HCT116 (cell line): ENCODE results near the gene SIRPA. TPM values are rescaled to one million over a fixed set of nuclear protein-coding genes. Genes with fewer than 3 reads are reported as not detected.

Experiments used
- ATAC-seq: fragments of 200-7000 bp; cut with Tn5 transposase; 2 replicates; pipeline ENCODE4 v1.9.1; 2020; ENCODE audit warnings: mild to moderate bottlenecking, moderate library complexity
- BruUV-seq: library from RNA; stranded (reverse); fragments of 400-500 nt; replicated peaks from 2 replicates; lab custom pipeline; 2021; lab: Mats Ljungman, UMichigan
- CTCF ChIA-PET: fragments of 300-600 bp; sonication (Branson Sonifier 250); formaldehyde crosslinking; loops from one replicate; lab custom pipeline; 2021; ENCODE audit warnings: antibody characterized with exemption; lab: Charles Lee
- POLR2A ChIA-PET: fragments of 300-600, 350-600 bp; sonication (Branson Sonifier 250); formaldehyde crosslinking; loops from one replicate; lab custom pipeline; 2021; ENCODE audit warnings: antibody characterized with exemption; lab: Charles Lee
- RAD21 ChIA-PET, 2 experiments: fragments of 300-600 bp; sonication (Branson Sonifier 250); formaldehyde crosslinking; loops; one replicate each; lab custom pipeline; 2023; ENCODE audit warnings: low total read pairs in 2 of 2; ENCODE audit not compliant: uncharacterized antibody in 2 of 2, unreplicated experiment in 2 of 2, low non-redundant PET in 1 of 2; lab: Charles Lee
- DNase-seq: peaks from one replicate; pipeline ENCODE4 v3.0.0-alpha.2; 2010; ENCODE audit warnings: low read depth, low spot score
- H2AFZ ChIP-seq: fragments of 200-600 bp; shearing (Covaris generic), sonication (generic); 2 replicates; pipeline ENCODE4 v1.6.1; 2017; ENCODE audit warnings: low read depth, mixed run types, mixed read lengths, antibody characterized with exemption, low read length; ENCODE audit not compliant: poor library complexity, severe bottlenecking
- H3K27ac ChIP-seq: 2 replicates; pipeline ENCODE4 v1.5.1; 2012; ENCODE audit warnings: low read depth, low read length
- H3K27me3 ChIP-seq: fragments of 200-600 bp; sonication (generic); 2 replicates; pipeline ENCODE4 v1.6.1; 2016; ENCODE audit warnings: mixed run types, low read length, mixed read lengths; ENCODE audit not compliant: insufficient read depth
- H3K36me3 ChIP-seq, 2 experiments: fragments of 200-500 bp in 1 of 2; fragments of 200-600 bp in 1 of 2; sonication (Bioruptor generic) in 1 of 2; sonication (generic) in 1 of 2; 2 replicates each; pipeline versions ENCODE4 v1.5.1 to v1.6.1; 2014 to 2016; ENCODE audit warnings: low read length in 2 of 2, inconsistent platforms in 1 of 2, mixed read lengths in 1 of 2, mixed run types in 1 of 2; ENCODE audit not compliant: insufficient read depth in 2 of 2, control insufficient read depth in 1 of 2
- H3K4me1 ChIP-seq, 2 experiments: fragments of 200-600 bp in 1 of 2; sonication (generic) in 1 of 2; 2 replicates each; pipeline versions ENCODE4 v1.5.1 to v1.6.1; 2012 to 2017; ENCODE audit warnings: low read length in 2 of 2, inconsistent platforms in 1 of 2, mild to moderate bottlenecking in 1 of 2, mixed read lengths in 1 of 2, mixed run types in 1 of 2, moderate library complexity in 1 of 2; ENCODE audit not compliant: insufficient read depth in 2 of 2, control insufficient read depth in 1 of 2
- H3K4me2 ChIP-seq: fragments of 200-600 bp; sonication (generic); 2 replicates; pipeline ENCODE4 v1.6.1; 2017; ENCODE audit warnings: mixed run types, low read length, mixed read lengths
- H3K4me3 ChIP-seq, 2 experiments: fragments of 200-600 bp in 1 of 2; sonication (generic) in 1 of 2; replicated peaks in 1 of 2; 2 replicates each; pipeline ENCODE4 v1.5.1; 2011 to 2016; ENCODE audit warnings: low read length in 2 of 2, control low read depth in 1 of 2, low read depth in 1 of 2, mild to moderate bottlenecking in 1 of 2, mixed read lengths in 1 of 2, mixed run types in 1 of 2
- H3K79me2 ChIP-seq: fragments of 200-600 bp; sonication (generic); 2 replicates; pipeline ENCODE4 v1.6.1; 2017; ENCODE audit warnings: mild to moderate bottlenecking, mixed run types, low read length, moderate library complexity, mixed read lengths; ENCODE audit not compliant: insufficient read depth
- H3K9ac ChIP-seq: fragments of 200-600 bp; sonication (generic); 2 replicates; pipeline ENCODE4 v1.6.1; 2016; ENCODE audit warnings: low read length, mixed read lengths
- H3K9me2 ChIP-seq: fragments of 200-600 bp; sonication (generic), shearing (Covaris generic); 2 replicates; pipeline ENCODE4 v1.6.1; 2017; ENCODE audit warnings: mixed run types, mild to moderate bottlenecking, moderate library complexity; ENCODE audit not compliant: insufficient read depth
- H3K9me3 ChIP-seq, 2 experiments: fragments of 200-500 bp in 1 of 2; fragments of 200-600 bp in 1 of 2; sonication (Bioruptor generic) in 1 of 2; sonication (generic) in 1 of 2; 2 replicates each; pipeline ENCODE4 v1.6.1; 2014 to 2017; ENCODE audit warnings: low read length in 2 of 2, mixed read lengths in 2 of 2, inconsistent platforms in 1 of 2, low read depth in 1 of 2, mild to moderate bottlenecking in 1 of 2, mixed run types in 1 of 2, moderate library complexity in 1 of 2; ENCODE audit not compliant: control insufficient read depth in 1 of 2, insufficient read depth in 1 of 2
- H4K20me1 ChIP-seq: fragments of 200-600 bp; sonication (generic), shearing (Covaris generic); 2 replicates; pipeline ENCODE4 v1.6.1; 2017; ENCODE audit warnings: mixed run types, mild to moderate bottlenecking, moderate library complexity; ENCODE audit not compliant: insufficient read depth
- intact Hi-C: fragments of 100-400 bp; cut with micrococcal nuclease; formaldehyde crosslinking; loops from 2 replicates; pipeline ENCODE4 v1.10.0; 2022
- total RNA-seq: library from RNA; stranded (reverse); gene quantifications from one replicate; pipeline ENCODE4 v1.2.1, GENCODE V29; 2021; ENCODE audit not compliant: unreplicated experiment
- TF ChIP-seq, protein P1 (sequence below): IDR thresholded peaks from 2 replicates; pipeline ENCODE4 v1.6.1; 2011; ENCODE audit warnings: mild to moderate bottlenecking, low read length, moderate library complexity; ENCODE audit not compliant: insufficient replicate concordance; ENCODE audit errors: extremely low read depth
- TF ChIP-seq, protein P2 (sequence below): IDR thresholded peaks from 2 replicates; pipeline ENCODE4 v1.6.1; 2012; ENCODE audit warnings: low read depth
- TF ChIP-seq, protein P3 (sequence below): IDR thresholded peaks from 2 replicates; pipeline ENCODE4 v1.6.1; 2012

Gene SIRPA
- total RNA-seq, 1 experiment from 2014 or later = 15.3 TPM

DNA sequence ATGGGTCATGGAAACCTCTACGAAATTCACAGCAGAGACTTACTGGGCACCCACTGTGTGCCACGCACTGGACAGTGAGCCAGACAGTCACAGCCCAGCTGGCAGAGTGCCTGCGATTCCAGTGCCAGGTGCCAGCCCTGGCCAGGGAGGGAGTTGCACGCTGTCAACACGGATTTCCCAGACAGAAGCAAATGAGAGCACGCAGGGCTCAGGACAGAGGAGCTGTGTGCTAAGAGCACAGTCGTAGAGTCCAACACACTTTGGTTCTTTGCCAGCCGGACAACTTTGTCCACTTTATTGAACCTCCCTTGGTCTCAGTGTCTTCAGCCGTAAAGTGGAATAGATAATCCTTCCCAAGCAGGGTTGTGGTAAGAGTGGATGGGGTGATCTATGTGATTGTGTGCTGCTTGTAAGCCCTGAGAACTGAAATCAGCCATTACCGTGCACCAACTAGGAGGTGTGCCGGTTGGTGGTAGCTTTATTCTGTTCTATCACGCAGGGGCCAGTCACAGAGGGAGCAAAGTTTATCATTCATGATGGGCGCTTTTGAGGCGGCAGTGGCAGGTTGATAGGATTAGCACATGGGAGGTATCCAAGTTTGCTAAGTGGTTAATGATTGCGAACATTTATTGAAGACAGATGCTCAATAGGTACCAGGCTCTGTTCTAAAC lies 40.6 kb downstream of the SIRPA start:
- Histone ChIP-seq H3K9me2 (no peaks in the 10 kb centered on the region), H3K9ac (no peak overlapping the region), H2AFZ (no peak overlapping the region), H3K27me3 (no peaks in the 10 kb centered on the region), H3K36me3 (no peaks in the 10 kb centered on the region; a peak in 1 of 4 replicates), H3K4me3 (no peak overlapping the region), H3K9me3 (no peaks in the 10 kb centered on the region), H3K4me1 (no peaks in the 10 kb centered on the region), H4K20me1 (no peaks in the 10 kb centered on the region), H3K27ac (no peak overlapping the region)
- ChIA-PET POLR2A (no interaction called here), RAD21 (interaction anchor here in 1 of 2 experiments (0.5 kb wide), 1 partner anchor 39 kb away, joined by 3 read pairs; no protein-coding TSS in a partner anchor)
- no peak for ATAC-seq
- intact Hi-C loops = no loop called here
- TF ChIP-seq, protein P1, sequence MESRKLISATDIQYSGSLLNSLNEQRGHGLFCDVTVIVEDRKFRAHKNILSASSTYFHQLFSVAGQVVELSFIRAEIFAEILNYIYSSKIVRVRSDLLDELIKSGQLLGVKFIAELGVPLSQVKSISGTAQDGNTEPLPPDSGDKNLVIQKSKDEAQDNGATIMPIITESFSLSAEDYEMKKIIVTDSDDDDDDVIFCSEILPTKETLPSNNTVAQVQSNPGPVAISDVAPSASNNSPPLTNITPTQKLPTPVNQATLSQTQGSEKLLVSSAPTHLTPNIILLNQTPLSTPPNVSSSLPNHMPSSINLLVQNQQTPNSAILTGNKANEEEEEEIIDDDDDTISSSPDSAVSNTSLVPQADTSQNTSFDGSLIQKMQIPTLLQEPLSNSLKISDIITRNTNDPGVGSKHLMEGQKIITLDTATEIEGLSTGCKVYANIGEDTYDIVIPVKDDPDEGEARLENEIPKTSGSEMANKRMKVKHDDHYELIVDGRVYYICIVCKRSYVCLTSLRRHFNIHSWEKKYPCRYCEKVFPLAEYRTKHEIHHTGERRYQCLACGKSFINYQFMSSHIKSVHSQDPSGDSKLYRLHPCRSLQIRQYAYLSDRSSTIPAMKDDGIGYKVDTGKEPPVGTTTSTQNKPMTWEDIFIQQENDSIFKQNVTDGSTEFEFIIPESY = no peak
- TF ChIP-seq, protein P2, sequence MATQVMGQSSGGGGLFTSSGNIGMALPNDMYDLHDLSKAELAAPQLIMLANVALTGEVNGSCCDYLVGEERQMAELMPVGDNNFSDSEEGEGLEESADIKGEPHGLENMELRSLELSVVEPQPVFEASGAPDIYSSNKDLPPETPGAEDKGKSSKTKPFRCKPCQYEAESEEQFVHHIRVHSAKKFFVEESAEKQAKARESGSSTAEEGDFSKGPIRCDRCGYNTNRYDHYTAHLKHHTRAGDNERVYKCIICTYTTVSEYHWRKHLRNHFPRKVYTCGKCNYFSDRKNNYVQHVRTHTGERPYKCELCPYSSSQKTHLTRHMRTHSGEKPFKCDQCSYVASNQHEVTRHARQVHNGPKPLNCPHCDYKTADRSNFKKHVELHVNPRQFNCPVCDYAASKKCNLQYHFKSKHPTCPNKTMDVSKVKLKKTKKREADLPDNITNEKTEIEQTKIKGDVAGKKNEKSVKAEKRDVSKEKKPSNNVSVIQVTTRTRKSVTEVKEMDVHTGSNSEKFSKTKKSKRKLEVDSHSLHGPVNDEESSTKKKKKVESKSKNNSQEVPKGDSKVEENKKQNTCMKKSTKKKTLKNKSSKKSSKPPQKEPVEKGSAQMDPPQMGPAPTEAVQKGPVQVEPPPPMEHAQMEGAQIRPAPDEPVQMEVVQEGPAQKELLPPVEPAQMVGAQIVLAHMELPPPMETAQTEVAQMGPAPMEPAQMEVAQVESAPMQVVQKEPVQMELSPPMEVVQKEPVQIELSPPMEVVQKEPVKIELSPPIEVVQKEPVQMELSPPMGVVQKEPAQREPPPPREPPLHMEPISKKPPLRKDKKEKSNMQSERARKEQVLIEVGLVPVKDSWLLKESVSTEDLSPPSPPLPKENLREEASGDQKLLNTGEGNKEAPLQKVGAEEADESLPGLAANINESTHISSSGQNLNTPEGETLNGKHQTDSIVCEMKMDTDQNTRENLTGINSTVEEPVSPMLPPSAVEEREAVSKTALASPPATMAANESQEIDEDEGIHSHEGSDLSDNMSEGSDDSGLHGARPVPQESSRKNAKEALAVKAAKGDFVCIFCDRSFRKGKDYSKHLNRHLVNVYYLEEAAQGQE = no peak
- TF ChIP-seq, protein P3, sequence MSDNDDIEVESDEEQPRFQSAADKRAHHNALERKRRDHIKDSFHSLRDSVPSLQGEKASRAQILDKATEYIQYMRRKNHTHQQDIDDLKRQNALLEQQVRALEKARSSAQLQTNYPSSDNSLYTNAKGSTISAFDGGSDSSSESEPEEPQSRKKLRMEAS = no peak
- TF ChIP-seq, all 23 proteins: peak for 0
- Histone ChIP-seq H3K79me2 (no peaks in the 10 kb centered on the region), H3K4me2 (no peak overlapping the region)
- no peak for DNase-seq
- CTCF ChIA-PET = no interaction called here
- no TSS peak for BruUV-seq
